Astrocyte (in vitro differentiated cells and primary cell): ENCODE data around the gene AMPD3. TPM values are rescaled to one million over a fixed set of nuclear protein-coding genes. Genes with fewer than 3 reads are reported as not detected.

Source experiments
- DNase-seq: peaks from one replicate; pipeline ENCODE4 v3.0.0-alpha.2; 2010; ENCODE audit warnings: low read depth
- FAIRE-seq: peaks from 2 replicates; lab custom pipeline; 2011; peaks lifted over from hg19 to GRCh38; lab: Jason Lieb, UNC
- H2AFZ ChIP-seq: 2 replicates; pipeline ENCODE4 v1.6.0; 2012; ENCODE audit warnings: low read depth, low read length, inconsistent platforms
- H3K27ac ChIP-seq: 2 replicates; pipeline ENCODE4 v1.5.1; 2011; ENCODE audit warnings: low read depth, low read length, inconsistent platforms
- H3K27me3 ChIP-seq: 2 replicates; pipeline ENCODE4 v1.6.0; 2011; ENCODE audit warnings: low read length, inconsistent platforms; ENCODE audit not compliant: insufficient read depth
- H3K36me3 ChIP-seq: 2 replicates; pipeline ENCODE4 v1.5.1; 2011; ENCODE audit warnings: low read length, inconsistent platforms; ENCODE audit not compliant: insufficient read depth
- H3K4me1 ChIP-seq: 2 replicates; pipeline ENCODE4 v1.5.1; 2011; ENCODE audit warnings: low read length, inconsistent platforms; ENCODE audit not compliant: insufficient read depth
- H3K4me2 ChIP-seq: 2 replicates; pipeline ENCODE4 v1.6.0; 2012; ENCODE audit warnings: low read length, inconsistent platforms
- H3K4me3 ChIP-seq: 2 replicates; pipeline ENCODE4 v1.5.1; 2011; ENCODE audit warnings: low read depth, mild to moderate bottlenecking, low read length, inconsistent platforms; ENCODE audit not compliant: insufficient read depth
- H3K79me2 ChIP-seq: 2 replicates; pipeline ENCODE4 v1.6.0; 2012; ENCODE audit warnings: mild to moderate bottlenecking, low read length, inconsistent platforms; ENCODE audit not compliant: insufficient read depth
- H3K9ac ChIP-seq: 2 replicates; pipeline ENCODE4 v1.6.0; 2012; ENCODE audit warnings: mild to moderate bottlenecking, low read length, inconsistent platforms
- H3K9me3 ChIP-seq: 2 replicates; pipeline ENCODE4 v1.5.1; 2012; ENCODE audit warnings: low read depth, mild to moderate bottlenecking, low read length, inconsistent platforms; ENCODE audit not compliant: insufficient read depth
- H4K20me1 ChIP-seq: 2 replicates; pipeline ENCODE4 v1.6.0; 2012; ENCODE audit warnings: low read length, inconsistent platforms; ENCODE audit not compliant: insufficient read depth
- H3K27ac Mint-ChIP-seq: one replicate; pipeline ENCODE4 v1.8.0; 2021; ENCODE audit warnings: mild to moderate bottlenecking, mixed read lengths; ENCODE audit not compliant: unreplicated experiment
- H3K27me3 Mint-ChIP-seq: one replicate; pipeline ENCODE4 v1.8.0; 2021; ENCODE audit warnings: low read depth, mixed read lengths; ENCODE audit not compliant: unreplicated experiment
- H3K36me3 Mint-ChIP-seq: one replicate; pipeline ENCODE4 v1.8.0; 2021; ENCODE audit warnings: low read depth, mixed read lengths; ENCODE audit not compliant: unreplicated experiment
- H3K4me1 Mint-ChIP-seq: one replicate; pipeline ENCODE4 v1.8.0; 2021; ENCODE audit warnings: low read depth, mixed read lengths; ENCODE audit not compliant: unreplicated experiment
- H3K4me3 Mint-ChIP-seq: one replicate; pipeline ENCODE4 v1.8.0; 2021; ENCODE audit warnings: mild to moderate bottlenecking, moderate library complexity, mixed read lengths; ENCODE audit not compliant: unreplicated experiment
- H3K9me3 Mint-ChIP-seq: one replicate; pipeline ENCODE4 v1.8.0; 2021; ENCODE audit warnings: mild to moderate bottlenecking, mixed read lengths; ENCODE audit not compliant: unreplicated experiment
- EZH2 ChIP-seq: IDR thresholded peaks from 2 replicates; pipeline ENCODE4 v1.6.1; 2012; ENCODE audit warnings: mild to moderate bottlenecking, low read length, inconsistent platforms; ENCODE audit not compliant: insufficient read depth
- total RNA-seq: library from RNA; stranded (reverse); gene quantifications from 2 replicates; pipeline ENCODE4 v1.2.1, GENCODE V29; 2021
- TF ChIP-seq, protein P1 (sequence below): IDR thresholded peaks from 2 replicates; pipeline ENCODE4 v1.5.1; 2011; ENCODE audit warnings: low read depth, mild to moderate bottlenecking, inconsistent platforms, low read length, moderate library complexity; ENCODE audit not compliant: insufficient read depth

The AMPD3 gene
- total RNA-seq, 1 donor from 2014 or later: 5.6 TPM

DNA sequence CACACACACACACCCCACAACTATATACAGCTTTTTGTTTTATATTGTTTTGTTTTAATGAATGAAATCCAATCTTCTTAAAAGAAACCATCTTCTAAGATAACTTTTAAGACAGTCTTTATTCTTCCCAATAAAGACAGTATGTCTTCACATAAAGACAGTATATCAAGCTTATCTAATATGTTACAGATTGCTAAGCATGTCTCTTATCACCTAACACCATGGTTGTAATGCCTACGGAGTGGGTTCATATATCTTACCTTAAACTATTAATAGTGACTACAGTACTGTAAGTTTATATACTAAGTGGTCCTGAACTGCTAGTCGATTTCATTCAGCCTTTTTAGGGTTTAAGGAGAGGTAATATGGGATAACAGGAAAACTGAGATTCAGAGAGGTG is 77.5 kb downstream of the AMPD3 start:
- Histone ChIP-seq H3K36me3 (peaks cover 5% of the 10 kb centered on the region), H3K9ac (no peak overlapping the region), H3K27me3 (no peaks in the 10 kb centered on the region), H2AFZ (no peak overlapping the region), H3K79me2 (peaks cover 13% of the 10 kb centered on the region), H3K9me3 (no peaks in the 10 kb centered on the region), H3K27ac (no peak overlapping the region), H4K20me1 (no peaks in the 10 kb centered on the region), H3K4me3 (no peak overlapping the region), H3K4me1 (peaks cover 6% of the 10 kb centered on the region), H3K4me2 (no peak overlapping the region)
- TF ChIP-seq, protein P1, sequence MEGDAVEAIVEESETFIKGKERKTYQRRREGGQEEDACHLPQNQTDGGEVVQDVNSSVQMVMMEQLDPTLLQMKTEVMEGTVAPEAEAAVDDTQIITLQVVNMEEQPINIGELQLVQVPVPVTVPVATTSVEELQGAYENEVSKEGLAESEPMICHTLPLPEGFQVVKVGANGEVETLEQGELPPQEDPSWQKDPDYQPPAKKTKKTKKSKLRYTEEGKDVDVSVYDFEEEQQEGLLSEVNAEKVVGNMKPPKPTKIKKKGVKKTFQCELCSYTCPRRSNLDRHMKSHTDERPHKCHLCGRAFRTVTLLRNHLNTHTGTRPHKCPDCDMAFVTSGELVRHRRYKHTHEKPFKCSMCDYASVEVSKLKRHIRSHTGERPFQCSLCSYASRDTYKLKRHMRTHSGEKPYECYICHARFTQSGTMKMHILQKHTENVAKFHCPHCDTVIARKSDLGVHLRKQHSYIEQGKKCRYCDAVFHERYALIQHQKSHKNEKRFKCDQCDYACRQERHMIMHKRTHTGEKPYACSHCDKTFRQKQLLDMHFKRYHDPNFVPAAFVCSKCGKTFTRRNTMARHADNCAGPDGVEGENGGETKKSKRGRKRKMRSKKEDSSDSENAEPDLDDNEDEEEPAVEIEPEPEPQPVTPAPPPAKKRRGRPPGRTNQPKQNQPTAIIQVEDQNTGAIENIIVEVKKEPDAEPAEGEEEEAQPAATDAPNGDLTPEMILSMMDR: no peak
- no peak for TF ChIP-seq EZH2
- Mint-ChIP-seq H3K27ac (no peak overlapping the region), H3K4me3 (no peak overlapping the region), H3K4me1 (peaks cover 9% of the 10 kb centered on the region), H3K27me3 (no peaks in the 10 kb centered on the region), H3K36me3 (no peaks in the 10 kb centered on the region), H3K9me3 (no peaks in the 10 kb centered on the region)
- FAIRE-seq: no peak
- no peak for DNase-seq

DNA sequence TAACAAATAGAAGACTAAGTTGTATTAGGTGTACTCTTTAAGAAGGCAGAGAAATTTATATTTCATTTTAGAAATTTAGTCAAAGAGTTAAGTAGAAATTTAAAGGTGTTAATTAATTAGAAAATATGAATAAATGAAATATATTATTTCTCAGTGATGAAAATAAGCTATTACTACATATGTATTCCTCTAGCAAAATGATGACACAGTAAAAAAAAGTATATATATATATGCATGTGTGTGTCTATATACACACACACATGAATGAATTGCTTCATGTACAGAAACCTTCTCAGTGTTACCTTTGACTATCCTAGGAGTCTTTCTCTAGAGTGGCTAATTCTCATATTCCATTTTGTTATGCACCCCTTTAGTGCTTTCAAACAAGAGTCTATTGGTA is 78.3 kb downstream of the AMPD3 start:
- Mint-ChIP-seq H3K27me3 (no peaks in the 10 kb centered on the region), H3K9me3 (no peaks in the 10 kb centered on the region), H3K4me1 (peaks cover 7% of the 10 kb centered on the region), H3K36me3 (no peaks in the 10 kb centered on the region), H3K4me3 (no peak overlapping the region), H3K27ac (no peak overlapping the region)
- FAIRE-seq: no peak
- H3K4me2 ChIP-seq: no peak overlapping the region
- peaks cover 5% of the 10 kb centered on the region for H3K36me3 ChIP-seq
- H4K20me1 ChIP-seq: no peaks in the 10 kb centered on the region
- DNase-seq: no peak
- TF ChIP-seq, protein P1: no peak
- TF ChIP-seq EZH2: no peak
- no peak overlapping the region for H3K27ac ChIP-seq
- H3K79me2 ChIP-seq: peaks cover 21% of the 10 kb centered on the region
- H3K27me3 ChIP-seq: no peaks in the 10 kb centered on the region
- no peak overlapping the region for H3K9ac ChIP-seq
- H3K4me3 ChIP-seq: no peak overlapping the region
- H2AFZ ChIP-seq: no peak overlapping the region
- peaks cover 3% of the 10 kb centered on the region for H3K4me1 ChIP-seq
- no peaks in the 10 kb centered on the region for H3K9me3 ChIP-seq

DNA sequence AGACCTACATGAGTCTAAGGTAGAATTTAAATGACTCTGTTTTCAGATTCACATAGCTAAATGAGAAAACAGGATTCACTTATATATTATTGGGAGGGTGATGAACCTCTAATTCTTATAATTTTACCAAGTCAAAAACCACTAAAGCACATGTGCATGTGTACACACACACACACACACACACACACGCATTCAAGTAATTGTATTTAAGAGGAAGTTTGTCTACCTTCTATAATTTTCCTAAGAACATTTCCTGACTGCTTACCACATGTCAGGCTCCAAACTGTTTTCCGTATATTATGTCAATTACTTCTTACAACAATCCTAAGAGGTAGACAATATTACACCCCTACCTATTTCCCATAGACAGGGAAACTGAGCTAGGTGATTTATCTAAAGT is 79.3 kb downstream of the AMPD3 start:
- no peak overlapping the region for H2AFZ ChIP-seq
- no peaks in the 10 kb centered on the region for H4K20me1 ChIP-seq
- peaks cover 27% of the 10 kb centered on the region for H3K79me2 ChIP-seq
- no peaks in the 10 kb centered on the region for H3K9me3 ChIP-seq
- no peak overlapping the region for H3K4me3 ChIP-seq
- FAIRE-seq (no peak), DNase-seq (no peak)
- H3K4me1 ChIP-seq: peaks cover 3% of the 10 kb centered on the region
- no peak for TF ChIP-seq EZH2
- TF ChIP-seq, protein P1: no peak
- no peak overlapping the region for H3K4me2 ChIP-seq
- no peaks in the 10 kb centered on the region for H3K36me3 ChIP-seq
- no peak overlapping the region for H3K9ac ChIP-seq
- H3K4me1 Mint-ChIP-seq: peaks cover 5% of the 10 kb centered on the region
- no peaks in the 10 kb centered on the region for H3K27me3 ChIP-seq
- no peaks in the 10 kb centered on the region for H3K27me3 Mint-ChIP-seq
- H3K9me3 Mint-ChIP-seq: no peaks in the 10 kb centered on the region
- no peak overlapping the region for H3K27ac Mint-ChIP-seq
- H3K4me3 Mint-ChIP-seq: no peak overlapping the region
- H3K27ac ChIP-seq: no peak overlapping the region
- H3K36me3 Mint-ChIP-seq: no peaks in the 10 kb centered on the region
